ENCODE measurements around the gene CERS3.

The CERS3 gene

GRCh38 chr15:100566850-100567628, 38.3 kb upstream of the CERS3 start:
- no peak for TF ChIP-seq CTCF (IDR thresholded peaks at IDR 0.05; ENCODE audit: low read depth, low read length)
- DNase-seq (ENCODE audit: extremely low read depth, low read depth): no peak

- DNase-seq (ENCODE audit: extremely low read depth, low read depth): no peak
- no peak for TF ChIP-seq CTCF (IDR thresholded peaks at IDR 0.05; ENCODE audit: low read depth, low read length)
These were observed 36.8 kb upstream of the CERS3 start for GRCh38 chr15:100565591-100565990.

- DNase-seq (ENCODE audit: extremely low read depth, low read depth): no peak
- no peak for TF ChIP-seq CTCF (IDR thresholded peaks at IDR 0.05; ENCODE audit: low read depth, low read length)
These were observed 31.6 kb upstream of the CERS3 start for GRCh38 chr15:100560323-100560722.

- peak; percentile 49 for DNase-seq (ENCODE audit: extremely low read depth, low read depth)
These were observed 30.6 kb upstream of the CERS3 start for GRCh38 chr15:100559330-100559729.

GRCh38 chr15:100558771-100559254, 30.1 kb upstream of the CERS3 start:
- no peak for TF ChIP-seq CTCF (IDR thresholded peaks at IDR 0.05; ENCODE audit: low read depth, low read length)
- no peak for DNase-seq (ENCODE audit: extremely low read depth, low read depth)

More at GRCh38 chr15:100559330-100559729, 30.6 kb upstream of the CERS3 start:
- no peak for TF ChIP-seq CTCF (IDR thresholded peaks at IDR 0.05; ENCODE audit: low read depth, low read length)

DNA sequence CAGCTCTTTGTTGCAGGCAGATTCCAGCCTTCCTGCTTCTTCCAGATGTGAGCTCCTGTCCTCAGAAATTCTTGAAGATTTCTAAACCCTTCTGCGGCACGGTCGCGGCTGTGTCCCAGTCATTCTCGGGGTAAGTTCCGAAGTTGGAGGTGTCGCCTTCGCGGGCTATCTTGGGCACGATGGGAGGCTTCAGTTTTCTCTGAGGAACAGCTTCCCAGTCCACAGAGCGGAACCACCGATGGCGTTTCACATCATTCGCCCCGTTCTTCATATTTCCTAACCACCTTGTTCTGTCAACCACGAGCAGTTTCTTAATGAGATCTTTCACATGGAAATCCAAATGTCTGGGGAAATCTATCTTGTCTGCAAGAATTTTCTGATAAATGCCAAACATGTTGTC, 24.7 kb upstream of the CERS3 start:
- no peak for TF ChIP-seq CTCF (IDR thresholded peaks at IDR 0.05; ENCODE audit: low read depth, low read length)
- DNase-seq (ENCODE audit: extremely low read depth, low read depth): no peak

DNA sequence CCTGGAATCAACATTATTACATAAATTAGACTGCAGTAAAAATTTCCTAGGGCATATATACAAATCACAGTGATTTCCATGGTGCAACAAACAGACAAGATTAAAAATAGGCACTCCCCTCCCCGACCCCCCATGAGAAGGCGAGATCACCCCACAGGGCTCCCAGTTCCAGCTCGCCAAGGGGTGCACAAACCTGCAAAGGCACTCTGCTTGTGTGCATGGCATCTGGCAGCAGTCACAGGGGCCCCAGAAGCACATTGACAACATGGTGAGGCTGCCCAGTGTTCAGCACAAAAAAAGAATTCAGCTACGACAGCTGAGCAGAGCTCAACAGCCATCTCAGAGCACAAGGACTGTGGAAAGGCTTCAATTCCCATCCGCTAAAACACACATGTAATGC, 19.2 kb upstream of the CERS3 start:
- TF ChIP-seq CTCF (IDR thresholded peaks at IDR 0.05; ENCODE audit: low read depth, low read length): no peak

More for the DNA sequence above, 19.2 kb upstream of the CERS3 start:
- no peak for DNase-seq (ENCODE audit: extremely low read depth, low read depth)
